ENCODE measurements around the gene KAT6B.

KAT6B gene

GRCh38 chr10:74957285-74957961 is 131.0 kb downstream of the KAT6B start:
- DNase-seq, result no peak

- no peak for DNase-seq
These were observed 131.9 kb downstream of the KAT6B start for GRCh38 chr10:74958316-74958715.

- no peak for DNase-seq
These were observed 134.3 kb downstream of the KAT6B start for GRCh38 chr10:74960670-74961069.

- DNase-seq, result no peak
These were observed 136.1 kb downstream of the KAT6B start for GRCh38 chr10:74962517-74962916.

- DNase-seq, result no peak
These were observed 137.1 kb downstream of the KAT6B start for GRCh38 chr10:74963549-74963948.

GRCh38 chr10:74967911-74968666 is 141.7 kb downstream of the KAT6B start:
- DNase-seq, result no peak

GRCh38 chr10:74968667-74969061 is 142.3 kb downstream of the KAT6B start:
- no peak for DNase-seq

- DNase-seq, result no peak
These were observed 142.7 kb downstream of the KAT6B start for GRCh38 chr10:74969093-74969492.

- no peak for DNase-seq
These were observed 143.1 kb downstream of the KAT6B start for GRCh38 chr10:74969530-74969929.

GRCh38 chr10:74973741-74974392 is 147.5 kb downstream of the KAT6B start:
- no peak for DNase-seq

- no peak for DNase-seq
These were observed 149.4 kb downstream of the KAT6B start for GRCh38 chr10:74975758-74976157.

GRCh38 chr10:74976565-74976964 is 150.2 kb downstream of the KAT6B start:
- no peak for DNase-seq

- DNase-seq, result no peak
These were observed 150.7 kb downstream of the KAT6B start for GRCh38 chr10:74977072-74977471.

- DNase-seq, result no peak
These were observed 151.8 kb downstream of the KAT6B start for GRCh38 chr10:74977913-74978847.

- DNase-seq, result no peak
These were observed 155.6 kb downstream of the KAT6B start for GRCh38 chr10:74981831-74982633.

GRCh38 chr10:74982634-74982982 is 156.2 kb downstream of the KAT6B start:
- DNase-seq, result no peak

- no peak for DNase-seq
These were observed 157.0 kb downstream of the KAT6B start for GRCh38 chr10:74983383-74983782.

- no peak for DNase-seq
These were observed 161.1 kb downstream of the KAT6B start for GRCh38 chr10:74987339-74988053.

- DNase-seq, result no peak
These were observed 161.8 kb downstream of the KAT6B start for GRCh38 chr10:74988054-74988775.

GRCh38 chr10:74988832-74989561 is 162.6 kb downstream of the KAT6B start:
- DNase-seq, result no peak

Data from 8988T (cell line).